Gastrocnemius medialis (tissue), 4 donors: ENCODE results near the gene DUSP1. TPM values are rescaled to one million over a fixed set of nuclear protein-coding genes. Genes with fewer than 3 reads are reported as not detected.

Experiments
- ATAC-seq, 2 donors: fragments of 150-250 bp; one replicate each; pipeline ENCODE4 v1.9.1; 2016
- DNase-seq, 2 donors: peaks; one replicate each; pipeline ENCODE4 v3.0.0-alpha.2; 2019
- H3K27ac ChIP-seq, 4 donors: fragments of 200-600 bp; sonication (generic); 1 replicate in 1 of 4; 2 replicates in 3 of 4; pipeline ENCODE4 v1.5.1; 2016 to 2018; ENCODE audit warnings: mild to moderate bottlenecking in 2 of 4, moderate library complexity in 1 of 4
- H3K27me3 ChIP-seq, 3 donors: fragments of 200-600 bp; sonication (generic) in 2 of 3; 1 replicate in 1 of 3; 2 replicates in 2 of 3; pipeline versions ENCODE4 v1.5.1 to v1.6.0; 2016 to 2019; ENCODE audit warnings: mild to moderate bottlenecking in 1 of 3, moderate library complexity in 1 of 3
- H3K36me3 ChIP-seq, 2 donors: fragments of 200-600 bp; sonication (generic) in 1 of 2; one replicate each; pipeline ENCODE4 v1.5.1; 2017 to 2018
- H3K4me1 ChIP-seq, 2 donors: fragments of 200-600 bp; sonication (generic) in 1 of 2; one replicate each; pipeline ENCODE4 v1.5.1; 2016 to 2017; ENCODE audit warnings: mild to moderate bottlenecking in 2 of 2
- H3K4me3 ChIP-seq, 4 donors: fragments of 200-600 bp; sonication (generic) in 3 of 4; 1 replicate in 1 of 4; 2 replicates in 3 of 4; pipeline ENCODE4 v1.5.1; 2016 to 2019; ENCODE audit warnings: mild to moderate bottlenecking in 2 of 4
- H3K9me3 ChIP-seq, 3 donors: fragments of 200-600 bp; sonication (generic) in 2 of 3; 1 replicate in 1 of 3; 2 replicates in 2 of 3; pipeline ENCODE4 v1.5.1; 2016 to 2019
- POLR2A ChIP-seq, 2 donors: fragments of 450-650 bp; IDR thresholded peaks; one replicate each; pipeline ENCODE4 v1.6.1; 2017; ENCODE audit warnings: antibody characterized with exemption in 2 of 2, mild to moderate bottlenecking in 2 of 2, moderate library complexity in 2 of 2
- in situ Hi-C, 4 donors: fragments of 200-750 bp; cut with MboI; loops; one replicate each; pipeline versions ENCODE4 v1.15.0 to v1.8.0; 2017; ENCODE audit warnings: low sequenced_read_pairs in 4 of 4
- intact Hi-C: fragments of 100-400 bp; cut with DNase I; formaldehyde crosslinking; loops from one replicate; pipeline ENCODE4 v1.15.1; 2023; ENCODE audit warnings: low total_unique reads
- total RNA-seq, 4 donors: library from RNA; depleted of rRNA; stranded (reverse); fragments of >200 nt; gene quantifications; one replicate each; pipeline versions ENCODE4 v1.1.0 to v1.2.3, GENCODE V29; 2016
- TF ChIP-seq, protein P1 (sequence below), 5 experiments: fragments of 450-650 bp in 3 of 5; fragments of 200-600 bp in 2 of 5; sonication (generic) in 2 of 5; IDR thresholded peaks in 4 of 5; conservative IDR thresholded peaks in 1 of 5; 1 replicate in 4 of 5; 2 replicates in 1 of 5; pipeline ENCODE4 v1.5.1; 2016 to 2019; ENCODE audit warnings: antibody characterized with exemption in 5 of 5, mild to moderate bottlenecking in 3 of 5, moderate library complexity in 3 of 5

DUSP1 gene
- total RNA-seq, 4 donors from 2014 or later = 345 to 1,004 (median 793) TPM

DNA sequence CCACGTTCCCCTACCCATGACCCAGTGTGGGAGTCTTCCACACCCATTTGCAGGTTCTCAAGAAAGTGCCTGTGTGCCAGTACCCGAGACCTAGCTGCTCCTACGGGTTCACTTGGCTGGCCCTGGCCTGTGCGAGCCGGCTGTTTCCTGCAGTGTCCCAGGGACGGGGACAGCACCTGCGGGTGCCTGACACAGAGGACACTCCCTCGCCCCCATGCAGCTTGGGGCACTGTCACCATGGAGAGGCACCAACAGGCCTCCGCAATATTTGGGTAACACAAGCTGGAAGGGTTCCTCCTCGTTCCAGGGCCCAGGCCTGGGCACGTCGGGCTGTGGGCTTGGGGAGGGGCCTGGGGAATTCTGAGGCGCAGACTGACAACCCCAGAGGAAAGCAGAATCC, 41.4 kb downstream of the DUSP1 start:
- no peaks in the 10 kb centered on the region for H3K27me3 ChIP-seq
- in situ Hi-C loops (no loop called here), intact Hi-C loops (no loop called here)
- no peak for ATAC-seq
- H3K4me3 ChIP-seq = no peak overlapping the region
- peaks cover 16 to 32% of the 10 kb centered on the region in 2 donors for H3K4me1 ChIP-seq
- H3K36me3 ChIP-seq = no peaks in the 10 kb centered on the region
- TF ChIP-seq, protein P1, sequence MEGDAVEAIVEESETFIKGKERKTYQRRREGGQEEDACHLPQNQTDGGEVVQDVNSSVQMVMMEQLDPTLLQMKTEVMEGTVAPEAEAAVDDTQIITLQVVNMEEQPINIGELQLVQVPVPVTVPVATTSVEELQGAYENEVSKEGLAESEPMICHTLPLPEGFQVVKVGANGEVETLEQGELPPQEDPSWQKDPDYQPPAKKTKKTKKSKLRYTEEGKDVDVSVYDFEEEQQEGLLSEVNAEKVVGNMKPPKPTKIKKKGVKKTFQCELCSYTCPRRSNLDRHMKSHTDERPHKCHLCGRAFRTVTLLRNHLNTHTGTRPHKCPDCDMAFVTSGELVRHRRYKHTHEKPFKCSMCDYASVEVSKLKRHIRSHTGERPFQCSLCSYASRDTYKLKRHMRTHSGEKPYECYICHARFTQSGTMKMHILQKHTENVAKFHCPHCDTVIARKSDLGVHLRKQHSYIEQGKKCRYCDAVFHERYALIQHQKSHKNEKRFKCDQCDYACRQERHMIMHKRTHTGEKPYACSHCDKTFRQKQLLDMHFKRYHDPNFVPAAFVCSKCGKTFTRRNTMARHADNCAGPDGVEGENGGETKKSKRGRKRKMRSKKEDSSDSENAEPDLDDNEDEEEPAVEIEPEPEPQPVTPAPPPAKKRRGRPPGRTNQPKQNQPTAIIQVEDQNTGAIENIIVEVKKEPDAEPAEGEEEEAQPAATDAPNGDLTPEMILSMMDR (IDR thresholded peaks at IDR 0.05 in 4 of 5, conservative IDR thresholded peaks at IDR 0.05 in 1 of 5) = no peak
- no peak for TF ChIP-seq POLR2A (IDR thresholded peaks at IDR 0.05)
- no peak overlapping the region for H3K27ac ChIP-seq
- no peaks in the 10 kb centered on the region for H3K9me3 ChIP-seq
- DNase-seq = no peak

DNA sequence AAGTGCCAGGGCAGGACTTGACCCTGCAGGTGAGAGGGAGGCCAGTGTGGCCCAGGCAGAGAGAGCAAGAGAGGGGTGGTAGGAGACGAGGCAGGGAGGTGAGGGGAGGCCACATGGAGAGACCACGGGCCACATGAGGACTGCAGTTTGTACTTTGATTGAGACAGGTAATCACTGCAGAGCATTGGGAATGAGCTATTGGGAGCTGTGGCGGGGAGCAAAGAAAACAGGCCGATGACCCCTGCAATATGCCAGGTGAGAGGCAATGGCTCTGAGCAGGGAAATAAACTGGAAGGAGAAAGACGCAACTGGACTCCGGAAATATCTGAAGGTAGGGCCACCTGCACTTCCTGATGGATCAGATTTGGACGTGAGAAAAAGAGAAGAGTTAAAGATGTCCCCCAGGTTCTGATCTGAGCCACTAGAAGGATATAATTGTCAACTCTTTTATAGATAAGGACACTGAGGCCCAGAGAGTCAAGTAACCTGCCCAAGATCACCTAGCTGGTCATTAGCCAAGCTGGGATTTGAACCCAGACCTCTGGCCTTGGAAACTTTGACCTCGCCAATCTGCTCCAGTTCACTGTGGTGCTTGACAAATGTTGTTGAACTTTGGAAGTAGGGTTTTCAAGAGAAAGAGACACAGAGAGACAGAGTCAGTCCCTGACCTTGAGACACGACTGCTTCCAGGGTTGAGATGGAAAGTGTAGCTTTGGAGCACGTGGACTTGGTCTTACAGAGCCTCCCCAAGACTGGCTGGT, 42.3 kb downstream of the DUSP1 start:
- in situ Hi-C loops = no loop called here
- no peak overlapping the region for H3K27ac ChIP-seq
- no peak overlapping the region for H3K4me3 ChIP-seq
- H3K9me3 ChIP-seq = no peaks in the 10 kb centered on the region
- intact Hi-C loops = no loop called here
- TF ChIP-seq, protein P1 (IDR thresholded peaks at IDR 0.05 in 4 of 5, conservative IDR thresholded peaks at IDR 0.05 in 1 of 5) = no peak
- H3K27me3 ChIP-seq = no peaks in the 10 kb centered on the region
- peaks cover 8 to 23% of the 10 kb centered on the region in 2 donors for H3K4me1 ChIP-seq
- DNase-seq (no peak), ATAC-seq (no peak)
- H3K36me3 ChIP-seq = no peaks in the 10 kb centered on the region

DNA sequence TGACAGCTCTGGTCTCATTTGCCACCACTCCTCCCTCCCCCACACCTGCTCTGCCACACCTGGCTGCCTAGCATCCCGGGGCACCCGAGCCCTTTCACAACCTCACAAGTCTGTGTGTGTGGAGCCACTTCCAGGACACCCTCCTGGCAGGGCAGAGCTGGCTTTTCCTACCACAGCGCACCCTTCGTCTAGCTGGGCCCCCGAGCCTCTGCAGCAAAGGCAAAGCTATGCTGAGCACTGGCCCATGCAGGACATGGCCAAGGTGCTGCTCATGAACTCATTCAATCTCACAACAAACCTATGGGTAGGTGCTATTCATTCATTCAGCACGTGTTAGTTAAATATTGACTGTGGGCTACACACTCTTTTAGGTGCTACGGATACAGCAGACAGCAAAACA, 43.4 kb downstream of the DUSP1 start:
- DNase-seq = no peak
- in situ Hi-C loops = no loop called here
- intact Hi-C loops = no loop called here
- no peak overlapping the region for H3K27ac ChIP-seq
- H3K9me3 ChIP-seq = no peaks in the 10 kb centered on the region
- no peak for TF ChIP-seq POLR2A (IDR thresholded peaks at IDR 0.05)
- TF ChIP-seq, protein P1 (IDR thresholded peaks at IDR 0.05 in 4 of 5, conservative IDR thresholded peaks at IDR 0.05 in 1 of 5) = no peak
- no peaks in the 10 kb centered on the region for H3K27me3 ChIP-seq
- no peak for ATAC-seq
- no peaks in the 10 kb centered on the region for H3K36me3 ChIP-seq
- H3K4me1 ChIP-seq = peaks cover 0 to 12% of the 10 kb centered on the region in 2 donors
- H3K4me3 ChIP-seq = no peak overlapping the region

DNA sequence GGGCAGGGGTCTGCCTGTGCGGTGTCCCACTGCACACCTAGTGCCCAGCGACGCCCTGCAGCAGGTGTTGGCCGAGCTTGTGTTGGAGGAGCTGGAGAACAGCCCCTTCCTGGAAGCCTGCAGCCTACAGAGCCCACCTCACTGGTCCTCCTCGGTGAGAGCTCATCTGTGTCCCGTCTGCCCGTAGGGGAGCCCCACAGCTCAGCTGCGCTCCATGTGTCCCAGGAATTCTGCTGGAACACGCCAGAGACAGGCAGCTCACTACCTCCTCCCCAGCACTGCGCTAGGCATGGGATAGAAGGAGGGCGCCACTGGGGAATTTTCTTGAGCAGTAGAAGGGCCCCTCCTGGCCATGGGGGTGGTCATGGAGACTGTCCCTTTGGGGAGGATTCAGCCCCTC, 44.0 kb downstream of the DUSP1 start:
- H3K9me3 ChIP-seq = no peaks in the 10 kb centered on the region
- ATAC-seq = no peak
- H3K36me3 ChIP-seq = no peaks in the 10 kb centered on the region
- in situ Hi-C loops = no loop called here
- no peak for DNase-seq
- peaks cover 0 to 7% of the 10 kb centered on the region in 2 donors for H3K4me1 ChIP-seq
- TF ChIP-seq, protein P1 (IDR thresholded peaks at IDR 0.05 in 4 of 5, conservative IDR thresholded peaks at IDR 0.05 in 1 of 5) = no peak
- TF ChIP-seq POLR2A (IDR thresholded peaks at IDR 0.05) = no peak
- H3K27ac ChIP-seq = no peak overlapping the region
- no peaks in the 10 kb centered on the region for H3K27me3 ChIP-seq
- H3K4me3 ChIP-seq = no peak overlapping the region
- intact Hi-C loops = no loop called here

DNA sequence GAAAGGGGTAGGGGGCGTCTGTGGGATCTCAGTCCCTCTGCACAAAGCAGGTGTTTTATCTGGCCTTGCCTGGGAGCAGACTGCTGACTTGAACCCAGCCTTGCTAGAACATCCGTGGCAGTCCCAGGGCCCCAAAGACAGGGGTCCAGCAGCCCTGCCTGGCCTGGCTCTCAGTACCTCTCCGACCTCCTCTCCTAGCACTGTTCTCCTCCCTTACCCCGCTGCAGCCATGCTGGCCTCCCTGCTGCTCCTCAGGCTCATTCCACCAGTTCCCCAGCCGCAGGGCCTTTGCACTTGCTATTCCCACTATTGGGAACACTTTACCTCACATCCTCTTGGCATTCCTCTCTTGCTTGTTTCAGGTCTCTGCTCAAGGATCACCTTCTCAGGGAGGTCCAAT, 45.2 kb downstream of the DUSP1 start:
- no peaks in the 10 kb centered on the region for H3K27me3 ChIP-seq
- no peaks in the 10 kb centered on the region for H3K36me3 ChIP-seq
- no peak for DNase-seq
- in situ Hi-C loops = no loop called here
- peaks cover 4 to 6% of the 10 kb centered on the region in 2 donors for H3K4me1 ChIP-seq
- TF ChIP-seq POLR2A (IDR thresholded peaks at IDR 0.05) = no peak
- TF ChIP-seq, protein P1 (IDR thresholded peaks at IDR 0.05 in 4 of 5, conservative IDR thresholded peaks at IDR 0.05 in 1 of 5) = no peak
- intact Hi-C loops = no loop called here
- no peaks in the 10 kb centered on the region for H3K9me3 ChIP-seq
- ATAC-seq = no peak
- H3K27ac ChIP-seq = no peak overlapping the region
- H3K4me3 ChIP-seq = no peak overlapping the region
